ENCODE results near the gene RAD51B. TPM values are rescaled to one million over a fixed set of nuclear protein-coding genes. Genes with fewer than 3 reads are reported as not detected.

The RAD51B gene
- total RNA-seq, 1 donor from 2014 or later: 14.7 TPM

GRCh38 chr14:68495101-68496039 is 675.8 kb downstream of the RAD51B start:
- DNase-seq (ENCODE audit: low spot score): no peak

- DNase-seq (ENCODE audit: low spot score): no peak
Observed at GRCh38 chr14:68497011-68497410, 677.4 kb downstream of the RAD51B start.

GRCh38 chr14:68499451-68499850 is 679.9 kb downstream of the RAD51B start:
- no peak for DNase-seq (ENCODE audit: low spot score)

- DNase-seq (ENCODE audit: low spot score): no peak
Observed at GRCh38 chr14:68501171-68501570, 681.6 kb downstream of the RAD51B start.

GRCh38 chr14:68501614-68502052 is 682.1 kb downstream of the RAD51B start:
- no peak for DNase-seq (ENCODE audit: low spot score)

GRCh38 chr14:68502230-68502629 is 682.7 kb downstream of the RAD51B start:
- DNase-seq (ENCODE audit: low spot score): no peak

GRCh38 chr14:68503186-68503825 is 683.7 kb downstream of the RAD51B start:
- DNase-seq (ENCODE audit: low spot score): no peak

- no peak for DNase-seq (ENCODE audit: low spot score)
Observed at GRCh38 chr14:68504861-68505260, 685.3 kb downstream of the RAD51B start.

GRCh38 chr14:68506021-68506644 is 686.6 kb downstream of the RAD51B start:
- no peak for DNase-seq (ENCODE audit: low spot score)

- DNase-seq (ENCODE audit: low spot score): no peak
Observed at GRCh38 chr14:68506645-68507419, 687.3 kb downstream of the RAD51B start.

GRCh38 chr14:68507544-68508081 is 688.0 kb downstream of the RAD51B start:
- no peak for DNase-seq (ENCODE audit: low spot score)

GRCh38 chr14:68508581-68508980 is 689.0 kb downstream of the RAD51B start:
- no peak for DNase-seq (ENCODE audit: low spot score)

GRCh38 chr14:68509188-68509983 is 689.8 kb downstream of the RAD51B start:
- no peak for DNase-seq (ENCODE audit: low spot score)

GRCh38 chr14:68510201-68511128 is 690.9 kb downstream of the RAD51B start:
- no peak for DNase-seq (ENCODE audit: low spot score)

GRCh38 chr14:68511129-68512047 is 691.8 kb downstream of the RAD51B start:
- no peak for DNase-seq (ENCODE audit: low spot score)

GRCh38 chr14:68512088-68512487 is 692.5 kb downstream of the RAD51B start:
- no peak for DNase-seq (ENCODE audit: low spot score)

GRCh38 chr14:68513137-68513536 is 693.6 kb downstream of the RAD51B start:
- no peak for DNase-seq (ENCODE audit: low spot score)

All from mesenteric fat pad (tissue), 1 donor.